ENCODE data around the gene RPL37.

DNA sequence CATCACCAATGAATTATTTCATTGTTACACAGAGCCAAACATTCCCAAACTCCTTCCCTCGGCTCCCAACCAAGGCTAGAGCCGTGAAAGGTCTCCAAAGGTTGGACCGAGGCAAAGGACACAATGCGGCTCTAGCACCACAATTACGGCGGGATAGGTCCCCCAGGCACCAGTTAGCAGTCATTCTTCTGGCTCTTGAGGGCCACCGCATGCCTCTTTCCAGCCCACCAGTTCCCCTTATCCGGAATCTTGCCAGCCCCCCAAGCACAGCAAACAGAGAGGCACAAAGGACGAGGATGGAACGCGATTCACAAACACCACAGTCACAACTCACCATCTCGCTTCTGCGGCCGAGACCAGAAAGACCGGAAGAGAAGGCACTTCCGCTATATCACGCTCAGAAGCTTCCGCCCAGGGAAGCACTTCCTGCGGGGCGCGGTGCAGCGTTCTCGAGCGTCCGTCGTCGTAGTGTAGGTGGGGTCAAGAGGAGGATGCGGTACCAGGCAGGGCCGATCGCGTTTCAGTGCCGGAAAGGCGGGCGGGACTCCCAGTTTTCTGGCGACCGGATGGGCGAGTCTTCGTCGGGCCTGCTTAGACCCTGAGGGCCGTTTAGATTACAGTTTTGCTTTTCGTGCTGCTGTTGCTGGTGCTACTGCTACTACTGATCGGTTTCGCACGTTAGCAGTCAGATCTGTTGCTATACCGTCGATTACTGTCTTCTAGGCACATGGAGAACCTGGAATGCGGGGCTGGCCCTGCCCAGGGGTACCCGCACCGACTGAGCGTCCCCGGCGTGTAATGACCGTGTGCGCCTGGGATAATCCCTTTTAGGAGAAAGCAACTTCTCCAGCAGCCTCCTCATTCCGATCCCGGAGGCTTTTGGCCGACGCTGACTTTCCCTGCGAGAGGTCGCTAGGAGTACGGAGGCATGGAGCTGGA, at the start of gene RPL37:
- TF ChIP-seq, protein P1, sequence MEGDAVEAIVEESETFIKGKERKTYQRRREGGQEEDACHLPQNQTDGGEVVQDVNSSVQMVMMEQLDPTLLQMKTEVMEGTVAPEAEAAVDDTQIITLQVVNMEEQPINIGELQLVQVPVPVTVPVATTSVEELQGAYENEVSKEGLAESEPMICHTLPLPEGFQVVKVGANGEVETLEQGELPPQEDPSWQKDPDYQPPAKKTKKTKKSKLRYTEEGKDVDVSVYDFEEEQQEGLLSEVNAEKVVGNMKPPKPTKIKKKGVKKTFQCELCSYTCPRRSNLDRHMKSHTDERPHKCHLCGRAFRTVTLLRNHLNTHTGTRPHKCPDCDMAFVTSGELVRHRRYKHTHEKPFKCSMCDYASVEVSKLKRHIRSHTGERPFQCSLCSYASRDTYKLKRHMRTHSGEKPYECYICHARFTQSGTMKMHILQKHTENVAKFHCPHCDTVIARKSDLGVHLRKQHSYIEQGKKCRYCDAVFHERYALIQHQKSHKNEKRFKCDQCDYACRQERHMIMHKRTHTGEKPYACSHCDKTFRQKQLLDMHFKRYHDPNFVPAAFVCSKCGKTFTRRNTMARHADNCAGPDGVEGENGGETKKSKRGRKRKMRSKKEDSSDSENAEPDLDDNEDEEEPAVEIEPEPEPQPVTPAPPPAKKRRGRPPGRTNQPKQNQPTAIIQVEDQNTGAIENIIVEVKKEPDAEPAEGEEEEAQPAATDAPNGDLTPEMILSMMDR (optimal IDR thresholded peaks at IDR 0.05 in 1 of 3, IDR thresholded peaks at IDR 0.05 in 1 of 3, conservative IDR thresholded peaks at IDR 0.05 in 1 of 3; ENCODE audit: extremely low read depth in 1 of 3, insufficient read depth in 2 of 3, low read length in 3 of 3), result no peak
- no peak for TF ChIP-seq EZH2 (IDR thresholded peaks at IDR 0.05; ENCODE audit: low read length)

Data from keratinocyte (primary cell).